K562 (cell line): ENCODE measurements around the gene XPOT.

ENCODE experiments used
- MTF1 ChIP-seq: fragments of 250-450 bp; sonication (Bioruptor Pico); IDR thresholded peaks from 2 replicates; pipeline ENCODE4 v1.9.0; 2021; ENCODE audit warnings: moderate library complexity, mild to moderate bottlenecking, inconsistent platforms, borderline replicate concordance
- RBM15 ChIP-seq: fragments of 200-400 bp; formaldehyde crosslinking; IDR thresholded peaks from 2 replicates; pipeline ENCODE4 v1.6.1; 2018; ENCODE audit warnings: mild to moderate bottlenecking, low read length, moderate library complexity; ENCODE audit not compliant: insufficient read depth

- TF ChIP-seq MTF1 = no peak
- TF ChIP-seq RBM15 = no peak
Measured at GRCh38 chr12:64470495-64470894, 66.3 kb downstream of the XPOT start.
